K562 (cell line): Measurements from ENCODE around the gene EZH1. TPM values are rescaled to one million over a fixed set of nuclear protein-coding genes. Genes with fewer than 3 reads are reported as not detected.

ENCODE experiments used
- BCOR ChIP-seq: fragments of 450-650 bp; IDR thresholded peaks from 2 replicates; pipeline ENCODE4 v1.6.1; 2016
- C11orf30 ChIP-seq: fragments of 450-650 bp; IDR thresholded peaks from 2 replicates; pipeline ENCODE4 v1.6.1; 2016; ENCODE audit warnings: low read depth, mild to moderate bottlenecking
- CBX1 ChIP-seq: sonication (generic); IDR thresholded peaks from 2 replicates; pipeline ENCODE4 v1.6.1; 2016; ENCODE audit warnings: antibody characterized with exemption, low read depth, mild to moderate bottlenecking
- CBX2 ChIP-seq: fragments of 200-600 bp; sonication (generic); IDR thresholded peaks from one replicate; pipeline ENCODE4 v1.6.1; 2012; ENCODE audit warnings: mild to moderate bottlenecking, low read length, inconsistent platforms; ENCODE audit not compliant: insufficient read depth, poor library complexity, severe bottlenecking
- CBX3 ChIP-seq, 2 experiments: IDR thresholded peaks; 1 replicate in 1 of 2; 2 replicates in 1 of 2; pipeline ENCODE4 v1.6.1; 2012; ENCODE audit warnings: inconsistent platforms in 2 of 2, low read length in 2 of 2, borderline replicate concordance in 1 of 2, control low read depth in 1 of 2
- CEBPB ChIP-seq: fragments of 450-650 bp; IDR thresholded peaks from 2 replicates; pipeline ENCODE4 v1.6.1; 2016; ENCODE audit warnings: missing genetic modification characterization, missing compliant biosample characterization
- CGGBP1 ChIP-seq: fragments of 250-450 bp; sonication (Bioruptor Pico); IDR thresholded peaks from 2 replicates; pipeline ENCODE4 v1.9.0; 2021; ENCODE audit warnings: mild to moderate bottlenecking
- CHD2 ChIP-seq: IDR thresholded peaks from 2 replicates; pipeline ENCODE4 v1.6.1; 2011; ENCODE audit warnings: low read depth, low read length
- FOS ChIP-seq: IDR thresholded peaks from 3 replicates; pipeline ENCODE4 v1.6.1; 2011; ENCODE audit not compliant: insufficient read length; ENCODE audit errors: extremely low read depth
- HDAC6 ChIP-seq: IDR thresholded peaks from 2 replicates; pipeline ENCODE4 v1.6.1; 2012; ENCODE audit warnings: low read depth, mild to moderate bottlenecking, control low read depth, inconsistent platforms, low read length, moderate library complexity
- MAZ ChIP-seq, 2 experiments: fragments of 450-650 bp in 1 of 2; sonication (generic) in 1 of 2; formaldehyde crosslinking; IDR thresholded peaks in 1 of 2; conservative IDR thresholded peaks in 1 of 2; 2 replicates each; pipeline versions ENCODE4 v1.4.0 to v1.5.0; 2020; ENCODE audit warnings: mild to moderate bottlenecking in 1 of 2, missing genetic modification reagents in 1 of 2
- MEIS2 ChIP-seq: fragments of 450-650 bp; IDR thresholded peaks from 2 replicates; pipeline ENCODE4 v1.6.1; 2014; ENCODE audit warnings: mild to moderate bottlenecking; ENCODE audit not compliant: partially characterized antibody
- NFXL1 ChIP-seq: fragments of 450-650 bp; formaldehyde crosslinking; IDR thresholded peaks from 2 replicates; pipeline ENCODE4 v1.4.0; 2021; ENCODE audit warnings: mild to moderate bottlenecking
- NR2F6 ChIP-seq: fragments of 450-650 bp; formaldehyde crosslinking; IDR thresholded peaks from 2 replicates; pipeline ENCODE4 v1.4.0; 2020; ENCODE audit warnings: mild to moderate bottlenecking
- NR3C1 ChIP-seq: sonication (generic); formaldehyde crosslinking; IDR thresholded peaks from 2 replicates; pipeline ENCODE4 v1.8.1; 2022; ENCODE audit warnings: missing genetic modification reagents
- PCBP1 ChIP-seq: fragments of 200-400 bp; formaldehyde crosslinking; IDR thresholded peaks from 2 replicates; pipeline ENCODE4 v1.6.1; 2018; ENCODE audit warnings: mild to moderate bottlenecking, low read depth, low read length; ENCODE audit not compliant: poor library complexity, severe bottlenecking
- PRMT5 ChIP-seq: sonication (generic); formaldehyde crosslinking; IDR thresholded peaks from 2 replicates; pipeline ENCODE4 v1.5.0; 2020; ENCODE audit warnings: missing genetic modification reagents
- RAD51 ChIP-seq: fragments of 450-650 bp; IDR thresholded peaks from 2 replicates; pipeline ENCODE4 v1.7.1; 2016; ENCODE audit warnings: low read depth, mild to moderate bottlenecking, borderline replicate concordance
- SMAD3 ChIP-seq: fragments of 450-650 bp; formaldehyde crosslinking; conservative IDR thresholded peaks from 2 replicates; pipeline ENCODE4 v1.4.0; 2020; ENCODE audit warnings: mild to moderate bottlenecking
- SNIP1 ChIP-seq: fragments of 450-650 bp; IDR thresholded peaks from 2 replicates; pipeline ENCODE4 v1.7.1; 2017; ENCODE audit warnings: low read depth, mild to moderate bottlenecking
- TFAM ChIP-seq: fragments of 250-450 bp; sonication (Bioruptor Pico); conservative IDR thresholded peaks from 2 replicates; pipeline ENCODE4 v1.5.0; 2021; ENCODE audit warnings: mild to moderate bottlenecking, moderate library complexity
- TOE1 ChIP-seq, 2 experiments: fragments of 450-650 bp in 1 of 2; sonication (generic) in 1 of 2; formaldehyde crosslinking in 1 of 2; IDR thresholded peaks; 2 replicates each; pipeline versions ENCODE4 v1.7.1 to v1.8.0; 2016 to 2022; ENCODE audit warnings: borderline replicate concordance in 2 of 2, mild to moderate bottlenecking in 2 of 2, antibody characterized with exemption in 1 of 2, inconsistent platforms in 1 of 2, low read depth in 1 of 2, missing genetic modification reagents in 1 of 2, moderate library complexity in 1 of 2
- ZFPM2 ChIP-seq: fragments of 250-450 bp; sonication (Bioruptor Pico); IDR thresholded peaks from 2 replicates; pipeline ENCODE4 v1.5.1; 2022; ENCODE audit warnings: mild to moderate bottlenecking
- ZNF184 ChIP-seq: sonication (generic); formaldehyde crosslinking; IDR thresholded peaks from 2 replicates; pipeline ENCODE4 v1.5.0; 2020; ENCODE audit warnings: missing genetic modification reagents
- ZNF3 ChIP-seq: fragments of 250-450 bp; sonication (Bioruptor Pico); IDR thresholded peaks from 2 replicates; pipeline ENCODE4 v1.5.0; 2021; ENCODE audit warnings: mild to moderate bottlenecking, moderate library complexity
- ZNF311 ChIP-seq: fragments of 250-450 bp; sonication (Bioruptor Pico); IDR thresholded peaks from 2 replicates; pipeline ENCODE4 v1.4.0; 2020; ENCODE audit warnings: mild to moderate bottlenecking, moderate library complexity
- ZNF41 ChIP-seq: fragments of 250-450 bp; sonication (Bioruptor Pico); conservative IDR thresholded peaks from 2 replicates; pipeline ENCODE4 v1.4.0; 2020; ENCODE audit warnings: mild to moderate bottlenecking
- polyA plus RNA-seq, 8 experiments: library from polyadenylated mRNA; depleted of rRNA in 4 of 8; stranded (reverse) in 5 of 8; unstranded in 3 of 8; fragments of >200 nt; fragmentation: Nextera tagmentation in 2 of 8; fragmentation: Illumina TruSeq in 1 of 8; extraction: Ambion mirVana in 2 of 8; extraction: Trizol in 1 of 8; gene quantifications; 2 replicates each; pipeline versions ENCODE4 v1.2.1 to v1.2.3, GENCODE V29; 2011 to 2014; ENCODE audit warnings: inconsistent platforms in 1 of 8, missing spikeins in 1 of 8
- total RNA-seq, 7 experiments: library from RNA; depleted of rRNA in 6 of 7; stranded (reverse); fragments of >200 nt in 6 of 7; fragmentation: Illumina TruSeq in 2 of 7; extraction: Trizol in 2 of 7; gene quantifications; 2 replicates each; pipeline versions ENCODE4 v1.2.1 to v1.2.3, GENCODE V29; 2011 to 2021; ENCODE audit warnings: low replicate concordance in 1 of 7
- TF ChIP-seq, protein P1 (sequence below): conservative IDR thresholded peaks from 2 replicates; pipeline ENCODE4 v1.6.1; 2011; ENCODE audit warnings: low read depth, mild to moderate bottlenecking, low read length; ENCODE audit not compliant: control insufficient read depth
- TF ChIP-seq, protein P2 (sequence below): sonication (generic); formaldehyde crosslinking; IDR thresholded peaks from 2 replicates; pipeline ENCODE4 v1.8.0; 2022; ENCODE audit warnings: mild to moderate bottlenecking, missing genetic modification reagents

Gene EZH1
- total and polyA plus RNA-seq, 9 of the 15 experiments (the other 6 are each of a cell fraction or from before 2014, with no cell fraction given): 8.6 to 40.8 (median 22.9) TPM

GRCh38 chr17:42673885-42674754 is 70.7 kb downstream of the EZH1 start (continued):
- TF ChIP-seq CBX3 (IDR thresholded peaks at IDR 0.05; ENCODE audit: borderline replicate concordance in 1 of 2, low read length in 2 of 2) (no peak), CBX1 (no peak), CBX2 (no peak), HDAC6 (no peak), ZNF184 (CRISPR knock-in tag) (no peak), NR3C1 (no peak), SNIP1 (no peak), ZNF3 (CRISPR knock-in tag) (no peak), PCBP1 (no peak), ZNF41 (CRISPR knock-in tag) (no peak), TOE1 (IDR thresholded peaks at IDR 0.05; ENCODE audit: borderline replicate concordance) (no peak), TOE1 (CRISPR knock-in tag; IDR thresholded peaks at IDR 0.05; ENCODE audit: borderline replicate concordance, low read depth) (no peak), ZFPM2 (CRISPR knock-in tag) (no peak), MAZ (CRISPR knock-in tag; conservative IDR thresholded peaks at IDR 0.05 in 1 of 2, IDR thresholded peaks at IDR 0.05 in 1 of 2) (0 out of 4 replicates have a peak, but pooled peaks of 1 of the 2 experiments have one; percentile 28), TFAM (CRISPR knock-in tag) (no peak), C11orf30 (no peak), ZNF311 (no peak), BCOR (peak; percentile 68), FOS (no peak), NR2F6 (CRISPR knock-in tag) (no peak), PRMT5 (CRISPR knock-in tag) (no peak), CEBPB (tag) (peak; percentile 75), MEIS2 (no peak), SMAD3 (no peak), CGGBP1 (CRISPR knock-in tag) (no peak), NFXL1 (CRISPR knock-in tag) (no peak), RAD51 (no peak), CHD2 (no peak)
- TF ChIP-seq, protein P1, sequence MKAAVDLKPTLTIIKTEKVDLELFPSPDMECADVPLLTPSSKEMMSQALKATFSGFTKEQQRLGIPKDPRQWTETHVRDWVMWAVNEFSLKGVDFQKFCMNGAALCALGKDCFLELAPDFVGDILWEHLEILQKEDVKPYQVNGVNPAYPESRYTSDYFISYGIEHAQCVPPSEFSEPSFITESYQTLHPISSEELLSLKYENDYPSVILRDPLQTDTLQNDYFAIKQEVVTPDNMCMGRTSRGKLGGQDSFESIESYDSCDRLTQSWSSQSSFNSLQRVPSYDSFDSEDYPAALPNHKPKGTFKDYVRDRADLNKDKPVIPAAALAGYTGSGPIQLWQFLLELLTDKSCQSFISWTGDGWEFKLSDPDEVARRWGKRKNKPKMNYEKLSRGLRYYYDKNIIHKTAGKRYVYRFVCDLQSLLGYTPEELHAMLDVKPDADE: no peak
- TF ChIP-seq, protein P2, sequence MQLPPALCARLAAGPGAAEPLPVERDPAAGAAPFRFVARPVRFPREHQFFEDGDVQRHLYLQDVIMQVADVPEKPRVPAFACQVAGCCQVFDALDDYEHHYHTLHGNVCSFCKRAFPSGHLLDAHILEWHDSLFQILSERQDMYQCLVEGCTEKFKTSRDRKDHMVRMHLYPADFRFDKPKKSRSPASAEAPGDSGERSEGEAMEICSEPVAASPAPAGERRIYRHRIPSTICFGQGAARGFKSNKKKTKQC (CRISPR knock-in tag): no peak
